Lower leg skin (tissue), 4 donors: Measurements from ENCODE around the gene LRP1B. TPM values are rescaled to one million over a fixed set of nuclear protein-coding genes. Genes with fewer than 3 reads are reported as not detected.

ENCODE experiments used
- DNase-seq, 2 donors: peaks; one replicate each; pipeline ENCODE4 v3.0.0-alpha.2; 2019; ENCODE audit warnings: low spot score in 2 of 2
- H3K4me3 ChIP-seq: fragments of 200-600 bp; sonication (generic); 2 replicates; pipeline ENCODE4 v1.5.1; 2017; ENCODE audit warnings: mild to moderate bottlenecking, low read depth; ENCODE audit not compliant: poor library complexity, severe bottlenecking
- POLR2A ChIP-seq, 2 donors: fragments of 450-650 bp; IDR thresholded peaks; one replicate each; pipeline ENCODE4 v1.6.1; 2016 to 2017; ENCODE audit warnings: antibody characterized with exemption in 2 of 2, mild to moderate bottlenecking in 1 of 2, moderate library complexity in 1 of 2
- WGBS, 2 donors: methylation state at CpG; one replicate each; pipeline ENCODE4 v1.1.5; 2018; 5-methylcytosine and 5-hydroxymethylcytosine counted together
- intact Hi-C: fragments of 100-400 bp; cut with DNase I; formaldehyde crosslinking; loops from one replicate; pipeline ENCODE4 v1.15.0; 2023; ENCODE audit warnings: low total_unique reads
- total RNA-seq, 4 donors: library from RNA; depleted of rRNA; stranded (reverse); fragments of >200 nt; gene quantifications; one replicate each; pipeline ENCODE4 v1.1.0, GENCODE V29; 2016
- TF ChIP-seq, protein P1 (sequence below), 3 donors: fragments of 450-650 bp; IDR thresholded peaks; one replicate each; pipeline ENCODE4 v1.5.1; 2016; ENCODE audit warnings: antibody characterized with exemption in 3 of 3, mild to moderate bottlenecking in 3 of 3, moderate library complexity in 2 of 3

The LRP1B gene
- total RNA-seq, 4 donors from 2014 or later: 0.80 to 1.6 (median 1.0) TPM

DNA sequence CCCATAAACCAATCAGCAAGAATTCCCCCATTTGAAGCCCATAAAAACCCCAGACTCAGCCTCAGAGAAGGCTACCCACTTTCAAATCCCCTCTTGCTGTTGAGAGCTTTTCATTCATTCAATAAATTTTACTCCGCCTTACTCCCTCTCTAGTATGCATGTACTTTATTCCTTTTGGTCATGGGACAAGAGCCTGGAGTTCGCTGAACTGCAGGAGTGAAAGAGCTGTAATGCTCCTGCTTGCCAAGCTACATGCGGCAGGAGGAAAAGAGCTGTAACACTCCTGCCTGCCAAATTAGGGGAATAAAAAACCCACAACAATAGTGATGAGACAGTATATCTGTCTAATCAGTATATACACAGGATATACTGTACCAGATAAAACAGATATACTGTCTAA lies 1261.7 kb downstream of the LRP1B start:
- 89 to 90% methylated on average over 3 of the region's 3 CpGs for WGBS, 2 donors
- intact Hi-C loops: no loop called here
- no peak for DNase-seq
- no peak overlapping the region for H3K4me3 ChIP-seq
- TF ChIP-seq POLR2A (IDR thresholded peaks at IDR 0.05): no peak
- TF ChIP-seq, protein P1, sequence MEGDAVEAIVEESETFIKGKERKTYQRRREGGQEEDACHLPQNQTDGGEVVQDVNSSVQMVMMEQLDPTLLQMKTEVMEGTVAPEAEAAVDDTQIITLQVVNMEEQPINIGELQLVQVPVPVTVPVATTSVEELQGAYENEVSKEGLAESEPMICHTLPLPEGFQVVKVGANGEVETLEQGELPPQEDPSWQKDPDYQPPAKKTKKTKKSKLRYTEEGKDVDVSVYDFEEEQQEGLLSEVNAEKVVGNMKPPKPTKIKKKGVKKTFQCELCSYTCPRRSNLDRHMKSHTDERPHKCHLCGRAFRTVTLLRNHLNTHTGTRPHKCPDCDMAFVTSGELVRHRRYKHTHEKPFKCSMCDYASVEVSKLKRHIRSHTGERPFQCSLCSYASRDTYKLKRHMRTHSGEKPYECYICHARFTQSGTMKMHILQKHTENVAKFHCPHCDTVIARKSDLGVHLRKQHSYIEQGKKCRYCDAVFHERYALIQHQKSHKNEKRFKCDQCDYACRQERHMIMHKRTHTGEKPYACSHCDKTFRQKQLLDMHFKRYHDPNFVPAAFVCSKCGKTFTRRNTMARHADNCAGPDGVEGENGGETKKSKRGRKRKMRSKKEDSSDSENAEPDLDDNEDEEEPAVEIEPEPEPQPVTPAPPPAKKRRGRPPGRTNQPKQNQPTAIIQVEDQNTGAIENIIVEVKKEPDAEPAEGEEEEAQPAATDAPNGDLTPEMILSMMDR (IDR thresholded peaks at IDR 0.05): no peak

DNA sequence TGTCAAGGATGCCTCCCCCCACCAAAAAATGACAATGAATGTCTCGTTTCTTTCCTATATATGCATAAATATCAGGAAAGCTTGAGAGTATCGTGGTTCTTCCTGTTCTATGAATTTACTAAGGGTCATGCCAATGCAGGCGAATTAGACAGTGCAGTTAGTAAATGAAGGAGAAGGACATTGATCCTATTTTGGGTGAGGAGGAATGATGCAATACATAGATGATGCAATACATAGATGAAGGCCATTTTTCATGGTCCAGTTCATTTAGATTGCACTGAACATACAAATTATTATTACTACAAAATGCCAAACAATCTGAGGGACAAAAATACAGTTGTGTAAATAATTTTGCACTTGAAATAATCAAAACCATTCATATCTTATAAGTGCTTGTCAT lies 1265.0 kb downstream of the LRP1B start:
- intact Hi-C loops: no loop called here
- TF ChIP-seq, protein P1 (IDR thresholded peaks at IDR 0.05): no peak
- TF ChIP-seq POLR2A (IDR thresholded peaks at IDR 0.05): no peak
- no peak overlapping the region for H3K4me3 ChIP-seq
- DNase-seq: no peak
- 77 to 82% methylated on average over 3 of the region's 3 CpGs for WGBS, 2 donors

DNA sequence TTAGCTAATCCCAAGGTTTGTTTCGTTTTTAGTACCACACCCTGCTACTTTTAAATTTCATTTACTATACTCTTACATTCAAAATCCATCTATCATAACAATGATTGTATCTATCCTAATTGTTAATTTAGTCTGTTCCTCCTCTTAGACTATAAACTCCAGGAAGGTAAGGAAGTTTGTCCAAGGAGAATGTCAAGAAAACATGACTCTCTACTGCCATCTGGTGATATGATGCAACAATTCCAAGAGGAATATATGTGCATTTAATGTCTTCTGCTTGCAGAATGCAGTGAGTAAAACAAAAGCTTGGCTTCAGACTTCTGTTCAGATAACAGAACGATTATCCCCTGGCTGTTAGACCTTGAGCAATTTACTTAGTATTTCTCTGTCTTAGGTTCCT lies 1267.1 kb downstream of the LRP1B start:
- TF ChIP-seq POLR2A (IDR thresholded peaks at IDR 0.05): no peak
- TF ChIP-seq, protein P1 (IDR thresholded peaks at IDR 0.05): no peak
- intact Hi-C loops: no loop called here
- H3K4me3 ChIP-seq: no peak overlapping the region
- WGBS, 2 donors: 41 to 51% methylated on average over 2 of the region's 2 CpGs
- no peak for DNase-seq

DNA sequence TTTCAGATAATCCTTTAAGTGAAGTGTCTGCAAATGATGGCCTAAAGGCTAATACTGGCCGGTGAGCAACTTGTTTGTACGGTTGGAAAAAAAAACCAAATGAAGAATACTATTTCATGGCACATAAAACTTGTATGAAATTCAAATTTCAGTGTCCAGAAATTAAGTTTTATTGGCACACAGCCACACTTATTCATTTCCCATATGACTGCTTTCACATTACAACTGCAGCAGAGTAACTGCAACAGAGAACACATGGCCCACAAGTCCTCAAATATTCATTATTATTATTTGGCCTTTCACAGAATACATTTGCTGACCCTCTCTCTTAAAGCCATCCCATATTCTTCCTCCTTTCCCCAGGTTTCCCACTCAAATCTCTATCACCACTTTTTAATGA lies 1268.6 kb downstream of the LRP1B start:
- intact Hi-C loops: no loop called here
- no peak overlapping the region for H3K4me3 ChIP-seq
- DNase-seq: no peak
- WGBS, 2 donors: 33 to 35% methylated on average over 2 of the region's 2 CpGs
- TF ChIP-seq POLR2A (IDR thresholded peaks at IDR 0.05): no peak
- TF ChIP-seq, protein P1 (IDR thresholded peaks at IDR 0.05): no peak

DNA sequence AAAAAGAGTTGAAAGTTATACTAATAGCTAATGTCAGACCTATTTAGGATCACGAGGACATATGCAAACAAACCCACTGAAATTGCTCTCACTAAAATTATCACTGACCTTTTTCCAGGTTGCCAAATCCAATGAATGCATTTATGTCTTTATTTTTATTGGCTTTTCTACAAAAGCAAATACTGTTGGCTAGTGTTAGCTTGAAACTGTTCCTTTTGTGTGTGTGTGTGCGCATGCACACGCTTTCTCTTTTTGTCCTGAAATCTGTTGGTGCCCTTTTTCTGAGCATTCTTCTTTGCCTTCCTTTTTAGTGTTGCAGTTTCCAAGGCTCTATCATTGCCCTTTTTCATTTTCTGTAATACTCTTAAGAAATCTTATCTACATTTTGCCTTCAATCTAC lies 1269.2 kb downstream of the LRP1B start:
- intact Hi-C loops: no loop called here
- DNase-seq: no peak
- WGBS, 2 donors: 86 to 90% methylated on average over 3 of the region's 3 CpGs
- H3K4me3 ChIP-seq: no peak overlapping the region
- TF ChIP-seq, protein P1 (IDR thresholded peaks at IDR 0.05): no peak
- TF ChIP-seq POLR2A (IDR thresholded peaks at IDR 0.05): no peak

DNA sequence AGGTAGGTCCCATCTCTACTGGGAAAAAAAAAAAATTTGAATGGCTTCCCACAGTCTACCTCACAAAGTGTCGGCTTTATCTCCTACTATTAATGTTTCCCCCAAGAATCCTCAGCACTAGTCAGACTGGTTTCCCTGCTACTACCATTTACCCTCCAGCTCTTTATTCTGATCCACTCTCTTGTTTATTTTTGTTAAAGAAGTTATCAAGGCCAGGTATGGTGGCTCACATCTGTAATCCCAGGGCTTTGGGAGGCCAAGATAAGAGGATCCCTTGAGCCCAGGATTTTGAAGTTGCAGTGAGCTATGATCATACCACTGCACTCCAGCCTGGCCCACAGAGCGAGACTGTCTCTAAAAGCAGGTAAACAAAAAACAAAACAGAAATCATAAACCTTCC lies 1275.3 kb downstream of the LRP1B start:
- TF ChIP-seq POLR2A (IDR thresholded peaks at IDR 0.05): no peak
- TF ChIP-seq, protein P1 (IDR thresholded peaks at IDR 0.05): no peak
- no peak for DNase-seq
- H3K4me3 ChIP-seq: no peak overlapping the region
- intact Hi-C loops: no loop called here
- WGBS, 2 donors: 65 to 67% methylated on average over 2 of the region's 2 CpGs
